IMR-90 (cell line): ENCODE data around the gene ARMC9. TPM values are rescaled to one million over a fixed set of nuclear protein-coding genes. Genes with fewer than 3 reads are reported as not detected.

Experiments
- ATAC-seq: fragments of 200-7000 bp; cut with Tn5 transposase; 2 replicates; pipeline ENCODE4 v1.9.1; 2020; ENCODE audit warnings: low read depth, mild to moderate bottlenecking, moderate library complexity
- BruUV-seq: library from RNA; stranded (reverse); fragments of 400-500 nt; replicated peaks from 2 replicates; lab custom pipeline; 2021; lab: Mats Ljungman, UMichigan
- CTCF ChIA-PET: fragments of 300-600 bp; formaldehyde crosslinking; extraction: SDS; loops from one replicate; lab custom pipeline; 2021; ENCODE audit warnings: antibody characterized with exemption; lab: Yijun Ruan, JAX
- POLR2A ChIA-PET: fragments of 300-600 bp; sonication (Branson Sonifier 250); formaldehyde crosslinking; loops from one replicate; lab custom pipeline; 2022; ENCODE audit warnings: antibody characterized with exemption; ENCODE audit not compliant: unreplicated experiment; lab: Charles Lee
- DNase-seq: peaks from one replicate; pipeline ENCODE4 v3.0.0; 2013
- H2AFZ ChIP-seq: replicated peaks from 2 replicates; pipeline ENCODE3; 2013; ENCODE audit warnings: low read length, mild to moderate bottlenecking; ENCODE audit not compliant: poor library complexity
- H2AK5ac ChIP-seq: 2 replicates; pipeline ENCODE4 v1.6.1; 2013; ENCODE audit warnings: low read depth, low read length, inconsistent platforms
- H2AK9ac ChIP-seq: replicated peaks from 2 replicates; pipeline ENCODE3; 2013; ENCODE audit warnings: mild to moderate bottlenecking, low read depth, low read length, moderate library complexity; ENCODE audit not compliant: poor library complexity
- H2BK120ac ChIP-seq: 2 replicates; pipeline ENCODE4 v1.6.1; 2013; ENCODE audit warnings: low read depth, low read length, inconsistent platforms
- H2BK15ac ChIP-seq: 3 replicates; pipeline ENCODE4 v1.6.1; 2013; ENCODE audit warnings: low read depth, low read length, inconsistent platforms
- H2BK20ac ChIP-seq: 2 replicates; pipeline ENCODE4 v1.6.1; 2013; ENCODE audit warnings: low read depth, mild to moderate bottlenecking, inconsistent platforms, low read length, moderate library complexity
- H2BK5ac ChIP-seq: 2 replicates; pipeline ENCODE4 v1.6.1; 2013; ENCODE audit warnings: mild to moderate bottlenecking, low read depth, low read length, inconsistent platforms; ENCODE audit not compliant: poor library complexity, severe bottlenecking
- H3K14ac ChIP-seq: replicated peaks from 2 replicates; pipeline ENCODE4 v1.6.1; 2013; ENCODE audit warnings: low read depth, low read length, inconsistent platforms
- H3K18ac ChIP-seq: 2 replicates; pipeline ENCODE4 v1.6.1; 2013; ENCODE audit warnings: low read depth, low read length, control low read depth
- H3K23ac ChIP-seq: 2 replicates; pipeline ENCODE4 v1.6.1; 2013; ENCODE audit warnings: low read depth, low read length, inconsistent platforms
- H3K27ac ChIP-seq: 2 replicates; pipeline ENCODE4 v1.5.1; 2013; ENCODE audit warnings: mild to moderate bottlenecking, control low read depth, low read length; ENCODE audit not compliant: insufficient read depth
- H3K27me3 ChIP-seq: 2 replicates; pipeline ENCODE4 v1.6.1; 2013; ENCODE audit warnings: low read length; ENCODE audit not compliant: control insufficient read depth, insufficient read depth
- H3K36me3 ChIP-seq: 2 replicates; pipeline ENCODE4 v1.6.1; 2013; ENCODE audit warnings: low read length, mixed read lengths; ENCODE audit not compliant: control insufficient read depth, insufficient read depth
- H3K4ac ChIP-seq: 2 replicates; pipeline ENCODE4 v1.6.1; 2013; ENCODE audit warnings: low read depth, low read length, inconsistent platforms
- H3K4me1 ChIP-seq: 2 replicates; pipeline ENCODE4 v1.6.1; 2013; ENCODE audit warnings: low read length, mixed read lengths; ENCODE audit not compliant: control insufficient read depth, insufficient read depth
- H3K4me2 ChIP-seq: 2 replicates; pipeline ENCODE4 v1.6.1; 2013; ENCODE audit warnings: low read depth, mild to moderate bottlenecking, control low read depth, low read length, moderate library complexity
- H3K4me3 ChIP-seq: 2 replicates; pipeline ENCODE4 v1.5.1; 2013; ENCODE audit warnings: low read depth, mild to moderate bottlenecking, control low read depth, low read length, moderate library complexity; ENCODE audit not compliant: insufficient read depth
- H3K56ac ChIP-seq: 2 replicates; pipeline ENCODE4 v1.6.1; 2013; ENCODE audit warnings: low read length, inconsistent platforms; ENCODE audit not compliant: insufficient read depth; ENCODE audit errors: extremely low read depth
- H3K79me1 ChIP-seq, 2 experiments: 2 replicates each; pipeline ENCODE4 v1.6.1; 2013; ENCODE audit warnings: low read length in 2 of 2, inconsistent platforms in 1 of 2, low read depth in 1 of 2
- H3K9ac ChIP-seq: 2 replicates; pipeline ENCODE4 v1.6.1; 2013; ENCODE audit warnings: low read depth, low read length, control low read depth
- H3K9me1 ChIP-seq: 2 replicates; pipeline ENCODE4 v1.6.1; 2013; ENCODE audit warnings: low read length, inconsistent platforms; ENCODE audit not compliant: insufficient read depth
- H3K9me3 ChIP-seq: 2 replicates; pipeline ENCODE4 v1.6.1; 2013; ENCODE audit warnings: low read length; ENCODE audit not compliant: control insufficient read depth, insufficient read depth
- H4K20me1 ChIP-seq: 2 replicates; pipeline ENCODE4 v1.6.1; 2013; ENCODE audit warnings: low read length, inconsistent platforms; ENCODE audit not compliant: insufficient read depth
- H4K5ac ChIP-seq: 2 replicates; pipeline ENCODE4 v1.6.1; 2013; ENCODE audit warnings: mild to moderate bottlenecking, low read depth, low read length, control low read depth
- H4K8ac ChIP-seq, 2 experiments: 2 replicates each; pipeline ENCODE4 v1.6.1; 2013; ENCODE audit warnings: low read depth in 2 of 2, low read length in 2 of 2, control low read depth in 1 of 2, inconsistent platforms in 1 of 2
- H4K91ac ChIP-seq: 2 replicates; pipeline ENCODE4 v1.6.1; 2013; ENCODE audit warnings: low read depth, low read length, inconsistent platforms; ENCODE audit not compliant: insufficient read depth
- BHLHE40 ChIP-seq: fragments of 150-350 bp; IDR thresholded peaks from 2 replicates; pipeline ENCODE4 v1.6.1; 2016; ENCODE audit warnings: mild to moderate bottlenecking, low read depth, low read length
- CEBPB ChIP-seq: IDR thresholded peaks from 2 replicates; pipeline ENCODE4 v1.6.1; 2012; ENCODE audit warnings: low read depth, low read length, improper control_type of control experiment
- CHD1 ChIP-seq: IDR thresholded peaks from 2 replicates; pipeline ENCODE4 v1.6.1; 2012; ENCODE audit warnings: low read depth, low read length, improper control_type of control experiment
- FOS ChIP-seq: fragments of 150-350 bp; IDR thresholded peaks from 2 replicates; pipeline ENCODE4 v1.6.1; 2016; ENCODE audit warnings: low read depth, low read length
- MAFK ChIP-seq: IDR thresholded peaks from 2 replicates; pipeline ENCODE4 v1.6.1; 2012; ENCODE audit warnings: low read depth, low read length, improper control_type of control experiment
- MXI1 ChIP-seq: IDR thresholded peaks from 2 replicates; pipeline ENCODE4 v1.6.1; 2012; ENCODE audit warnings: low read depth, mild to moderate bottlenecking, low read length, moderate library complexity, borderline replicate concordance
- NFE2L2 ChIP-seq: fragments of 150-350 bp; IDR thresholded peaks from 2 replicates; pipeline ENCODE4 v1.6.1; 2016; ENCODE audit warnings: low read depth, mild to moderate bottlenecking, low read length
- RAD21 ChIP-seq: IDR thresholded peaks from 2 replicates; pipeline ENCODE4 v1.6.1; 2012; ENCODE audit warnings: low read length, improper control_type of control experiment
- RCOR1 ChIP-seq: IDR thresholded peaks from 2 replicates; pipeline ENCODE4 v1.6.1; 2012; ENCODE audit warnings: mild to moderate bottlenecking, low read length, improper control_type of control experiment; ENCODE audit not compliant: insufficient replicate concordance
- SMC3 ChIP-seq: fragments of 150-350 bp; IDR thresholded peaks from 2 replicates; pipeline ENCODE4 v1.6.1; 2016; ENCODE audit warnings: low read depth, mild to moderate bottlenecking, antibody characterized with exemption, low read length, moderate library complexity
- WGBS, 2 experiments: methylation state at CpG; one replicate each; pipeline versions ENCODE4 v1.1.5 to v1.1.7; 2013; ENCODE audit warnings: missing lambda C conversion rate in 2 of 2; ENCODE audit not compliant: insufficient read length in 1 of 2; ENCODE audit errors: extremely low coverage in 2 of 2; 5-methylcytosine and 5-hydroxymethylcytosine counted together
- dilution Hi-C: fragments of 300-500 bp; cut with HindIII; formaldehyde crosslinking; loops from one replicate; pipeline ENCODE4 v1.14.3; 2018; ENCODE audit warnings: low sequenced_read_pairs; ENCODE audit not compliant: unreplicated experiment
- in situ Hi-C: fragments of 300-500 bp; cut with MboI; formaldehyde crosslinking; loops from 3 replicates; pipeline ENCODE4 v1.14.3; 2019; ENCODE audit warnings: low sequenced_read_pairs, inconsistent platforms, mixed read lengths
- intact Hi-C: fragments of 100-400 bp; cut with micrococcal nuclease; formaldehyde crosslinking; loops from 2 replicates; pipeline ENCODE4 v1.10.0; 2022
- polyA plus RNA-seq, 3 experiments: library from polyadenylated mRNA; depleted of rRNA; stranded (reverse); fragments of >200 nt; gene quantifications; 2 replicates each; pipeline ENCODE4 v1.2.3, GENCODE V29; 2012; ENCODE audit warnings: low replicate concordance in 1 of 3
- total RNA-seq: library from RNA; depleted of rRNA; stranded (reverse); fragments of >200 nt; gene quantifications from 2 replicates; pipeline ENCODE4 v1.2.3, GENCODE V29; 2012
- TF ChIP-seq, protein P1 (sequence below): conservative IDR thresholded peaks from 2 replicates; pipeline ENCODE4 v1.5.1; 2012; ENCODE audit warnings: mild to moderate bottlenecking, low read depth, low read length, improper control_type of control experiment
- TF ChIP-seq, protein P2 (sequence below): fragments of 150-350 bp; IDR thresholded peaks from 2 replicates; pipeline ENCODE4 v1.6.1; 2017; ENCODE audit warnings: mild to moderate bottlenecking, antibody characterized with exemption, low read length, low read depth
- TF ChIP-seq, protein P3 (sequence below): fragments of 150-350 bp; IDR thresholded peaks from 2 replicates; pipeline ENCODE4 v1.6.1; 2016; ENCODE audit warnings: low read depth, mild to moderate bottlenecking, low read length, moderate library complexity, borderline replicate concordance

Gene ARMC9
- total and polyA plus RNA-seq, 2 of the 4 experiments (the other 2 are of a cell fraction), result 36.0 to 46.6 TPM

DNA sequence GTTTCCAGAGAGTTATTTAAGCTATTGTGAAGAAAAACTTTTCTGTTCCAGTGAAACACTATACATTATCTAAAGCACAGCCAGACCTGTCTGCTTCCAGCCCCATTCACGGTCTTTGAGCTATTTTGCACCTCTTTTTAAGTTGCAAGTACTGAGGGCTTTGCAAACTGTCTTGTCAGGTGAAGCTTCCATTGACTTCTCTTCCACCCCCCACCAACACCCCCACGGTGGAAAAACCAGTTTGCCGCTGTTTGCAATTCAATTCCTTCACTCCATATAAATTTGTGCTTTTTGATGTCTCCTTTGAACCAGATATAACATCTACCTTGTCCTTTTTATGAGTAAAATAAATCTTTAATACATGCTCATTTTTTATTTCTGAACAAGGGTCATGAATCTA is 212.8 kb downstream of the ARMC9 start:
- Histone ChIP-seq H3K4me1 (peaks cover 3% of the 10 kb centered on the region; the same call in 1 of the 2 replicates), H2AK5ac (peak overlapping the region; percentile 5; the same call in 1 of the 2 replicates), H2AFZ (no peak overlapping the region), H4K20me1 (no peaks in the 10 kb centered on the region), H3K4me3 (no peak overlapping the region), H3K18ac (no peak overlapping the region), H2BK20ac (0 out of 2 replicates have a peak overlapping the region, but pooled peaks have one; percentile 83), H3K4ac (peak overlapping the region; percentile 66; the same call in 1 of the 2 replicates), H3K79me1 (no peaks in the 10 kb centered on the region), H3K9ac (no peak overlapping the region), H4K8ac (no peak overlapping the region; a peak in 1 of 4 replicates), H3K14ac (peak overlapping the region; percentile 87; the same call in 1 of the 2 replicates), H4K5ac (no peak overlapping the region), H3K27ac (no peak overlapping the region), H3K36me3 (no peaks in the 10 kb centered on the region), H2BK15ac (peak overlapping the region; percentile 84; the same call in 1 of the 3 replicates), H3K9me3 (no peaks in the 10 kb centered on the region), H3K9me1 (no peaks in the 10 kb centered on the region), H4K91ac (no peak overlapping the region), H3K27me3 (no peaks in the 10 kb centered on the region), H2BK120ac (peak overlapping the region; percentile 33), H2AK9ac (no peak overlapping the region), H3K23ac (peak overlapping the region; percentile 60; the same call in 1 of the 2 replicates), H3K4me2 (no peak overlapping the region), H3K56ac (no peak overlapping the region; the same call in 1 of the 2 replicates), H2BK5ac (no peak overlapping the region)
- DNase-seq (no peak), ATAC-seq (no peak)
- dilution Hi-C loops (no loop called here), in situ Hi-C loops (loop anchor here (5.0 to 10.0 kb wide), 3 partner anchors 114 to 306 kb away; no protein-coding TSS in a partner anchor), intact Hi-C loops (no loop called here)
- ChIA-PET POLR2A (no interaction called here), CTCF (interaction anchor here (1.3 to 1.9 kb wide), 4 partner anchors 9 to 123 kb away, joined by 3 to 7 read pairs (median 4); no protein-coding TSS in a partner anchor)
- TF ChIP-seq, protein P1, sequence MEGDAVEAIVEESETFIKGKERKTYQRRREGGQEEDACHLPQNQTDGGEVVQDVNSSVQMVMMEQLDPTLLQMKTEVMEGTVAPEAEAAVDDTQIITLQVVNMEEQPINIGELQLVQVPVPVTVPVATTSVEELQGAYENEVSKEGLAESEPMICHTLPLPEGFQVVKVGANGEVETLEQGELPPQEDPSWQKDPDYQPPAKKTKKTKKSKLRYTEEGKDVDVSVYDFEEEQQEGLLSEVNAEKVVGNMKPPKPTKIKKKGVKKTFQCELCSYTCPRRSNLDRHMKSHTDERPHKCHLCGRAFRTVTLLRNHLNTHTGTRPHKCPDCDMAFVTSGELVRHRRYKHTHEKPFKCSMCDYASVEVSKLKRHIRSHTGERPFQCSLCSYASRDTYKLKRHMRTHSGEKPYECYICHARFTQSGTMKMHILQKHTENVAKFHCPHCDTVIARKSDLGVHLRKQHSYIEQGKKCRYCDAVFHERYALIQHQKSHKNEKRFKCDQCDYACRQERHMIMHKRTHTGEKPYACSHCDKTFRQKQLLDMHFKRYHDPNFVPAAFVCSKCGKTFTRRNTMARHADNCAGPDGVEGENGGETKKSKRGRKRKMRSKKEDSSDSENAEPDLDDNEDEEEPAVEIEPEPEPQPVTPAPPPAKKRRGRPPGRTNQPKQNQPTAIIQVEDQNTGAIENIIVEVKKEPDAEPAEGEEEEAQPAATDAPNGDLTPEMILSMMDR, result no peak
- TF ChIP-seq RAD21 (no peak), FOS (no peak), CHD1 (no peak), RCOR1 (no peak), MAFK (no peak), CEBPB (no peak), SMC3 (no peak), BHLHE40 (no peak), NFE2L2 (no peak), MXI1 (no peak)
- TF ChIP-seq, protein P2, sequence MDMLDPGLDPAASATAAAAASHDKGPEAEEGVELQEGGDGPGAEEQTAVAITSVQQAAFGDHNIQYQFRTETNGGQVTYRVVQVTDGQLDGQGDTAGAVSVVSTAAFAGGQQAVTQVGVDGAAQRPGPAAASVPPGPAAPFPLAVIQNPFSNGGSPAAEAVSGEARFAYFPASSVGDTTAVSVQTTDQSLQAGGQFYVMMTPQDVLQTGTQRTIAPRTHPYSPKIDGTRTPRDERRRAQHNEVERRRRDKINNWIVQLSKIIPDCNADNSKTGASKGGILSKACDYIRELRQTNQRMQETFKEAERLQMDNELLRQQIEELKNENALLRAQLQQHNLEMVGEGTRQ, result no peak
- TF ChIP-seq, protein P3, sequence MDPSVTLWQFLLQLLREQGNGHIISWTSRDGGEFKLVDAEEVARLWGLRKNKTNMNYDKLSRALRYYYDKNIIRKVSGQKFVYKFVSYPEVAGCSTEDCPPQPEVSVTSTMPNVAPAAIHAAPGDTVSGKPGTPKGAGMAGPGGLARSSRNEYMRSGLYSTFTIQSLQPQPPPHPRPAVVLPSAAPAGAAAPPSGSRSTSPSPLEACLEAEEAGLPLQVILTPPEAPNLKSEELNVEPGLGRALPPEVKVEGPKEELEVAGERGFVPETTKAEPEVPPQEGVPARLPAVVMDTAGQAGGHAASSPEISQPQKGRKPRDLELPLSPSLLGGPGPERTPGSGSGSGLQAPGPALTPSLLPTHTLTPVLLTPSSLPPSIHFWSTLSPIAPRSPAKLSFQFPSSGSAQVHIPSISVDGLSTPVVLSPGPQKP, result no peak
- no CpG with 5 or more reads among the region's 3 CpGs for WGBS, 2 experiments
- no TSS peak for BruUV-seq
